HG03097 (cell line): ENCODE data around the gene CMC2.

Experiments used
- ATAC-seq: cut with Tn5 transposase; IDR thresholded peaks from one replicate; pipeline ENCODE4 v1.9.1; 2021; ENCODE audit not compliant: unreplicated experiment, low FRiP score

The CMC2 gene

DNA sequence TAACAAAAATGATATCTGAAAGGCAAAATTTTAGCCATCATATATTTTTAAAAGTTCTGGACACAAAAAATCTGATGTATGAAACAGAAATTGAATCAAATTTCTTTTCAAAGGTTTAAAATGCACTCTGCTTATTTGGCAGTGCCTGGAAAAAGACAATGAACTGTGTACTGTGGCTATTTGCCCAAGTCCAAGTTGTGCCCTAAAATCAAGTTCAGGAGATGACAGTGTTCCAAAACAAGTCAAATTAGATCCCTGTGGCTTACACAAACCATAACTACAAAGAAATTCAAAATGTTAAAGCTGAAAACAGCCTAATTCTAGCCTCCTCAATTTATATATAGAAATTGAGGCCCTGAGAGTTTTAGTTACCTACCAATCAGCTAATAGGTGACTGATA, 25.6 kb downstream of the CMC2 start:
- no peak for ATAC-seq

- no peak for ATAC-seq
Measured at GRCh38 chr16:80976946-80977345, 29.7 kb downstream of the CMC2 start.

GRCh38 chr16:80974649-80975376, 31.9 kb downstream of the CMC2 start:
- ATAC-seq: no peak

GRCh38 chr16:80973991-80974390, 32.7 kb downstream of the CMC2 start:
- ATAC-seq: no peak

GRCh38 chr16:80972611-80973010, 34.1 kb downstream of the CMC2 start:
- no peak for ATAC-seq

- ATAC-seq: no peak
Measured at GRCh38 chr16:80971819-80972218, 34.9 kb downstream of the CMC2 start.

- no peak for ATAC-seq
Measured at GRCh38 chr16:80969114-80969484, 37.6 kb downstream of the CMC2 start.

DNA sequence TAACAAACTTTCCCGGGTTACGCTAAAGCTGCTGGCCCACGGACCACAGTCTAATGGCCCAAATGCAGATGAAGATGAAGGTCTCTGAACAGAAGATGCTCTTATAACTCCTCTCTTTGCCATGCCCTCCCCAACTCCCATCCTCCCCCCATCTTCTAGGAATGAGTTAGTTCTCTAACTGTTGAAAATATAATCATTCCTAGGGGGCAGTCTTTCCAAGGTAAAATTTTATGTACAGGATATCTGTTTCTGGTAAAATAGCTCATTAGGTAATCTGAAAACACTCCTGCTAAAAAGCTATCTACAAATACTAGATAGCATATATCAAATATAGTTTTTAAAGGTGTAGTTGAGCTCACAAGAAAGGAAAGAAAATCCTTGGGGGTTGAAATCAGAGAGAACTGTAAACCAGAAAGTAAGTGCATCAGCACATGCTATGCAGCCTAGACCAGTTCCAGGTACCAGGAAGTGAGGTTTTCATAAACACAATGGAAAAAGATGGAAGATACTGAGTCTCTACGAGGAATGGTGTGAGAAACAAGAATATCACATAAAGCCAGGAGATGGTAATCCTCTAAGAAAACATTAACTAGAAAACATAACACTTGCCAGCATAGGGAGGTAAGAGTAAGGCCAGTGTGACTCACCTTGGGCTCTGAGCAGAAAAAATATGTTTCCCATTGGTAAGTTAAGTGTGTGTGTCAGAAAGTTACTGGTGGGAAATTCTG, 38.1 kb downstream of the CMC2 start:
- no peak for ATAC-seq

- no peak for ATAC-seq
Measured at GRCh38 chr16:80966617-80967016, 40.1 kb downstream of the CMC2 start.

DNA sequence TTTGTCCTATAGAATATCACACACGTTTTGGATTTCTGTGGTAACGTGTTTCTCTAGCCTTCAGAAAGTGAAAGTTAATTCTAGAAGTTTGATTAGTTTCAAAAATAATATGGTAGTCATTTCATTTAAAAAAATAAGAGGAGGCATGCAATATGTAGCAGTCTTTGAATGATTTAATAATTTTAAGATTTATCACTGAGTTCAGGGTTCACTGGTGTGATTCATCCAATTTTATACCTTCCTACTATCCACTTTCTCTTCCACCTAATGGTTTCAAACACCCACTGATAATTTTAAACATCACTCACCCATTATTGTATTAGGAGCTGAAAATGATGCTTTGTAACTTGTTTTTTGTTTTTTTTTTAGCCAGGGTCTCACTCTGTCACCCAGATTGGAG, 42.3 kb downstream of the CMC2 start:
- ATAC-seq: no peak

- no peak for ATAC-seq
Measured at GRCh38 chr16:80962879-80963278, 43.8 kb downstream of the CMC2 start.

DNA sequence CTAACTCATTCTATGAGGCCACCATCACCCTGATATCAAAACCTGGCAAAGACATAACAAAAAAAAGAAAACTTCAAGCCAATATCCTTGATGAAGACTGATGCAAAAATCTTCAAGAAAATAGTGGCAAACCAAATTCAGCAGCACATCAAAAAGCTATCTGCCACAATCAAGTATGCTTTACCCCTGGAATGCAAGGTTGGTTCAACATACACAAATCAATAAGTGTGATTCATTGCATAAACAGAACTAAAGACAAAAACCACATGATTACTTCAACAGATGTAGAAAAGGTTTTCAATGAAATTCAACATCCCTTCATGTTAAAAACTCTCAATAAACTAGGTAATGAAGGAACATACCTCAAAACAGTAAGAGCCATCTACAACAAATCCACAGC, 48.4 kb downstream of the CMC2 start:
- ATAC-seq: no peak

GRCh38 chr16:80954985-80955384, 51.7 kb downstream of the CMC2 start:
- ATAC-seq: no peak

- no peak for ATAC-seq
Measured at GRCh38 chr16:80948886-80949493, 57.7 kb downstream of the CMC2 start.

- no peak for ATAC-seq
Measured at GRCh38 chr16:80947708-80948625, 58.7 kb downstream of the CMC2 start.

DNA sequence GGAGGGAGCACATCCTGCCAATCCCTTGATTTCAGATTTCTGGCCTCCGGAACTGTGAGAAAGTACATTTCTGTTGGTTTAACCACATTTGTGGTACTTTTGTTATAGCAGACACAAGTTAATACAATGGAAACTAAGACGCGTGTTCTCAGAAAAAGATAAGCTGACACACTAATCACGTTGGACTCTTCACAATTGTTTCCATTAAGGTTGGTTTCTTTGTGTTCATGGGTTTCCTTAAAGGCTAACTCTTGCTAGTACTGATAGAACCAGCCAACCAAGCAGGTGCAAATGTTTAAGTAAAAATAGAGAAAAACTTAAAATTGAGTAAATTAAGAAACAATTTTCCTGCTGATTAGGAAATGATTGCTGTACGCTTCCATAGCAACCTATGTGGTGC, 59.4 kb downstream of the CMC2 start:
- no peak for ATAC-seq

- no peak for ATAC-seq
Measured at GRCh38 chr16:80946481-80946880, 60.2 kb downstream of the CMC2 start.

DNA sequence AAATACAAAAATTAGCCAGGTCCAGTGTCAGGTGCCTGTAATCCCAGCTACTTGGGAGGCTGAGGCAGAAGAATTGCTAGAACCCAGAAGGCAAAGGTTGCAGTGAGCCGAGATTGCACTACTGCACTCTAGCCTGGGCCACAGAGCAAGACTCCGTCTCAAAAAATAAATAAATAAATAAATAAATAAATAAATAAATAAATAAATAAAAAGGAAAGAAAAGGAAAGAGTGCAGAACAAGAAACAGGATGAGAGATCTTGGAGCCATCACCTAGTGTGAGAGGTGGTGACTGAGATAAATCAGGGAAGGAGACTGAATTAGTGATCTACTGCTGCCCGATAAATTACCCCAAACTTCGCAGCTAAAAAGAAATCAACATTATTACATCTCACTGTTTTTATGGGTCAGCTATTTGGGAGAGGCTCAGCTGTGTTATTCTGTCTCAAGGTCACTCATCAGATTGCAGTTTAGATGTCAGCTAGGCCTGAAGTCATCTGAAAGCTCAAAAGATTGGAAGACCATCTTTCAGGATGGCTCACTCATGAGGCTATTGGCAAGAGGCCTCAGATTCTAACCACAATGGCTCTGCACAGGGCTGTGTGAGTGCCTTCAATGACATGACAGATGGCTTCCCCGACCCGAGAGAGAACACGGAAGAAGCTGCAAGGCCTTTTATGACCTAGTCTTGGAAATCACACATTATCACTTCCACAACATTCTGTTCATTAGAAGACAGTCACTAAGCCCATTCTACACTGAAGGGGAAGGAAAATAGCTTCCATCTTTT, 66.4 kb downstream of the CMC2 start:
- ATAC-seq: no peak

DNA sequence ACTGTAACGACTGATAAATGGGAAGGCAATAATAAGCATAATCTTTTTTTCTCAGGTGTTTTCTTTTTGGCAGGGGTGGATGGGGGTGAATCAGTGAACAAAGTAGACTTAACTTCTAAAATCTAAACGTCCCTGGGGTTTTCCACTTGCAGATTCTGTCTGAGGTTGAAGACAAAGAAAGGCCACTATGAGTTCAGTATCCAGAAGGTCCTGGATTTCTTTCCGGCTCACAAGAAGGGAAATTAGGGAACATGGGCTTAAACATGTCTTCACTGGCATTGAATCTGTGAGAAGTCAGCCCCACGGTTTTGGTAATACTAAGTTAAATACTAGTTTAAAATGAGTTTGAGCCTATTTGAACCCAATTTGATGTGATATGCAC, 67.8 kb downstream of the CMC2 start:
- no peak for ATAC-seq
